ENCODE data around the gene NFATC3.
A peak's percentile ranks its signal among the peaks of the same experiment; 100 is the strongest.

NFATC3 gene

DNA sequence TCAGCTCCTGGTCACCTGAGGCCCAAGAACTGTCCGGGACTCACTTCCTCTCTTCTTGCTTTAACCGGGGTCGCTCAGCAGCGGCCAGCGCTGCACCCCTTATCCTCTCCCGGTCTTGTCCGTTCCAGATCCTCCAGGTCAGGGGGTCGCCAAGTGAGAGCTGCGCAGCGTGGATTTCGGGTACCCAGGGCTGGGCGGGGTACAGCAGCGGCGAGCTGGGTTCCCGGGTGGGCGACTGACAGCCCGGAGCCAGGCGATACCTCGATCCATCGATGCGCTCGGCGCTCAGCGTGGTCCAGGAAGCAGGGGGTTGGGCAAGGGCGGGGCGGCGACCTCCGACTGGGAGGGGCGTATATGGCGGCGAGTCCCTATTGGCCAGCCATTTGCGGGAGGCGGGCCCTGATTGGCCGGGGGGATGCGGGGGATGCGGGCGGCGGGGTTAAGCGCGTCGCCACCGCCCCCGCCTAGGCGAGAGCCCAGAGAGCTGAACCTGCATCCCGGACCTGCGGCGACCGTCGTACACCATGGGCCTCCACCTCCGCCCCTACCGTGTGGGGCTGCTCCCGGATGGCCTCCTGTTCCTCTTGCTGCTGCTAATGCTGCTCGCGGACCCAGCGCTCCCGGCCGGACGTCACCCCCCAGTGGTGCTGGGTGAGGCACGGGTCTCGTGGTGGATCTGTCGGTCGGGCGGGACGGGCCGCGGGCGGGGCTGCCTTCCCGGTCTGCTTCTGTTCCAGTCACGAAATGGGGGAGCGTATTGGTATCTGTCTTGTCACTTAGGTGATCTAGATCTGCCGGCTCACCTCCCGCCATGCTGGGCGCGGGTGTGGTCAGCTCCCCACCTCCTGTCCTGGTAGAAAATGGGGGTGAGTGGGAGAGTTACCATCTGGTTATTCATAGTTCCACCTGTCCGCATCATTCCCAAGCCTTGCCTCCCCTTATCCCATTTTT is 160.0 kb downstream of the NFATC3 start, which contains the start of gene PLA2G15:
Gene PLA2G15, plus strand, starts transcription at position 471 of the 951 bp plus-strand sequence. Its CDS starts 54 bp downstream, at position 525.
- DNase-seq (ENCODE audit: low read depth in 2 of 2, low spot score in 1 of 2): peak; percentile 94 to 95

GRCh38 chr16:68246121-68246520 is 161.0 kb downstream of the NFATC3 start:
- DNase-seq (ENCODE audit: low read depth in 2 of 2, low spot score in 1 of 2): no peak

GRCh38 chr16:68246666-68247065 is 161.5 kb downstream of the NFATC3 start:
- no peak for DNase-seq (ENCODE audit: low read depth in 2 of 2, low spot score in 1 of 2)

DNA sequence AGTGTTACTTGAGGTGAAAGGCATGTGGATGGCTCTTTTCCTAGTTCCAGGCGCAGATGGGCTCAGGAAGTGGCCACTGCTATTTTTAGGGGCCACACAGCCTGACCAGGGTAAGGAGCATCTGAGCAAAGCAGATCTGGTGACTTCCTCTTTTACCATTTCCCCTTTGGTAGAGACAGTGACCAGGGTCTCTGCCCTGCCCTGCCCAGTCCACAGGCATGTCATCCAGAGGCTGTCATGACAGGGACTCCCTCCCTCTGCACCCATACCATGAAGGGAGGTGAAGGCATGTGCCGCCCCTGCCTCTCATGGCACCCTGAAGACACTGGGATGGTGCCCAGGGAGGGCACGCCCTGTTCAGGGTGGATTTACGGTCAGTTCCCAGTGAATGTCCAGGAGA is 162.2 kb downstream of the NFATC3 start:
- no peak for DNase-seq (ENCODE audit: low read depth in 2 of 2, low spot score in 1 of 2)

DNA sequence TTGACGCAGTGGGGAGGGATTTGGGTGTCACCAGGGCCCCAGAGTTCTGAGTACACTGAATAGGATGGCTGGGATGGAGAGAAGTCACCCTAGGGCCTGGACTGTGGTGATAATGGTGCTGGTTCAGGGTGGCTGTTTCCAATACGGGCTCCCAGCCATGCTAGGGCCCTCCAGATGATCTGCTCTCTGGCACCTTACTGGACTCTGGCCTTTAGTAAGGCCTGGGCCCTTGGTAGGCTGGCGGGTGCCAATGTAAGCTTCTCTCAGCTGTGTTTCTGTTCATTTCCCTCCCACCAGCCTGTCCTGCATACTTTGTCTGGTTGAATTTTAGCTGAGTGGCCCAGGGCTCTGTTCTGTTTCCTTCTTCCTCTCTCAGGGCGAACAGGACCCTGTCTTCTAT is 162.8 kb downstream of the NFATC3 start:
- no peak for DNase-seq (ENCODE audit: low read depth in 2 of 2, low spot score in 1 of 2)

DNA sequence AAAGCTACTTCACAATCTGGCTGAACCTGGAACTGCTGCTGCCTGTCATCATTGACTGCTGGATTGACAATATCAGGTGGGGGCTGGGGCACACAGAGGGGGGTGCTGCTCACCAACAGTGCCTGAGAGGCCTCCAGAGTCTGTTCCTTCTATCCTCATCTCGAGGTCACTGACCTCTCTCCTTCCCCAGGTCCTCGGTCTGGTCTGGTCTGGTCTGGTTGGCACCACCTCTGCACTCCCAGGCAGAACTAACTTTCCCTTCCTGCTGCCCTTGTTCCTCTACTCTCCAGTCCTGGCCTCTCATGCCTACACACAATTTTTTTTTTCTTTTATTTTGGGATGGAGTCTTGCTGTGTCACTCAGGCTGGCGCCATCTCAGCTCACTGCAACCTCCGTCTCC is 164.2 kb downstream of the NFATC3 start:
- DNase-seq (ENCODE audit: low read depth in 2 of 2, low spot score in 1 of 2): no peak

GRCh38 chr16:68250951-68251350 is 165.8 kb downstream of the NFATC3 start:
- DNase-seq (ENCODE audit: low read depth in 2 of 2, low spot score in 1 of 2): no peak

GRCh38 chr16:68251832-68252231 is 166.7 kb downstream of the NFATC3 start:
- no peak for DNase-seq (ENCODE audit: low read depth in 2 of 2, low spot score in 1 of 2)

DNA sequence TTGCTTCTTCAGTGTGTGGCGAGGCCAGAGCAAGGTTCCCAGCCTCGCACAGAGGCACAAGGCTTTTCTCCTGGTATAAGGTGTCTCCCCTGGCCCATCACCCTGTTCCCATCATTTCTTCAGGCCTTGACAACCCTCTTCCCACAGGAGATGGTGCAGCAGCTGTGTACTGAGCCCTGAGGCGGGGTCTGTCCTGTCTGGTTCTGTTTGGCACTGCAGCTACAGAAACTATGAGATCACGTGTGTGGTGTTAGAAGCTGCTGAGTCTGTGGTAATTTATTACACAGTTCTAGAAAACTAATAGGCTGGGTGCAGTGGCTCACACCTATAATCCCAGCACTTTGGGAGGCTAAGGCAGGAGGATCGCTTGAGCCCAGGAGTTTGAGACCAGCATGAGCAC is 167.2 kb downstream of the NFATC3 start:
- DNase-seq (ENCODE audit: low read depth in 2 of 2, low spot score in 1 of 2): no peak

GRCh38 chr16:68253721-68254120 is 168.6 kb downstream of the NFATC3 start:
- DNase-seq (ENCODE audit: low read depth in 2 of 2, low spot score in 1 of 2): no peak

DNA sequence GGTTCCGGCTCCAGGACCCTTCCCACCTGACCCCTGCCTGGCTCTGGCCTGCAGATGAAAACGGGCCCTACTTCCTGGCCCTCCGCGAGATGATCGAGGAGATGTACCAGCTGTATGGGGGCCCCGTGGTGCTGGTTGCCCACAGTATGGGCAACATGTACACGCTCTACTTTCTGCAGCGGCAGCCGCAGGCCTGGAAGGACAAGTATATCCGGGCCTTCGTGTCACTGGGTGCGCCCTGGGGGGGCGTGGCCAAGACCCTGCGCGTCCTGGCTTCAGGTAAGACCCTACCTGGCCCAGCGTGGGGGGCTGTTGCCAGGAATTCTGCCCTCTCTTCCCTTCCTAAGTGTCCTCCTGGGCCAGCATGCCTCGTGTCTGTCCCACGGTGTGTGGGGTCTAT is 170.5 kb downstream of the NFATC3 start:
- no peak for DNase-seq (ENCODE audit: low read depth in 2 of 2, low spot score in 1 of 2)

GRCh38 chr16:68257251-68257905 is 172.2 kb downstream of the NFATC3 start:
- no peak for DNase-seq (ENCODE audit: low read depth in 2 of 2, low spot score in 1 of 2)

- DNase-seq (ENCODE audit: low read depth in 2 of 2, low spot score in 1 of 2): no peak
Measured at GRCh38 chr16:68257906-68258800, 173.0 kb downstream of the NFATC3 start.

GRCh38 chr16:68259007-68259825 is 174.0 kb downstream of the NFATC3 start:
- no peak for DNase-seq (ENCODE audit: low read depth in 2 of 2, low spot score in 1 of 2)

DNA sequence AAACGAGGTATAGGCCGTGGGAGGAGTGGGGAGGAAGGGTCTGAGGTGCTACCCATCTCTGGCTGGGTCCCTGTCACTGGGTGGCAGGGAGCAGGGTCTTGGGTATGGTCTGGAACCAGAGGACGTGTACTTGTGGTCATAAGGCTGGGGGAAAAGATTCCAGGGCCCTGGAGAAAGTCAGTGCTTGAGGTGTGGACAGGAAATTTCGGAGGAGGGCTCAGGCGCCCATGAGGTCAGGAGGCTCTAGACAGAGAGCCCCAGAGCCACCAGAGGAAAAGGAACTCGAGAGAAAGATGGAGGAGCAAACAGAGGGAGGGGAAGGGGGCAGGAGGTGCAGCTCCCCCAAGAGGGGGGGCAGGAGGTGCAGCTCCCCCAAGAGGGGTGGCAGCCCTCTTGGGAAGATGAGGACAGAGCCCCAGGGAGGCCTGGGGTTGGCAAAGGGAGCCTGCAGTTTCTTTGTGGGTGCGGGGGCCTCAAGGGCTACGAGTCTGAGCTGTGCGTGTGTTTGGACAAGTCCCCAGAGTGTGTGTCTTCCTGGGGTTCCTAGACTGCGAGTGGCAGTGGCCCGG is 178.5 kb downstream of the NFATC3 start:
- DNase-seq (ENCODE audit: low read depth in 2 of 2, low spot score in 1 of 2): no peak

DNA sequence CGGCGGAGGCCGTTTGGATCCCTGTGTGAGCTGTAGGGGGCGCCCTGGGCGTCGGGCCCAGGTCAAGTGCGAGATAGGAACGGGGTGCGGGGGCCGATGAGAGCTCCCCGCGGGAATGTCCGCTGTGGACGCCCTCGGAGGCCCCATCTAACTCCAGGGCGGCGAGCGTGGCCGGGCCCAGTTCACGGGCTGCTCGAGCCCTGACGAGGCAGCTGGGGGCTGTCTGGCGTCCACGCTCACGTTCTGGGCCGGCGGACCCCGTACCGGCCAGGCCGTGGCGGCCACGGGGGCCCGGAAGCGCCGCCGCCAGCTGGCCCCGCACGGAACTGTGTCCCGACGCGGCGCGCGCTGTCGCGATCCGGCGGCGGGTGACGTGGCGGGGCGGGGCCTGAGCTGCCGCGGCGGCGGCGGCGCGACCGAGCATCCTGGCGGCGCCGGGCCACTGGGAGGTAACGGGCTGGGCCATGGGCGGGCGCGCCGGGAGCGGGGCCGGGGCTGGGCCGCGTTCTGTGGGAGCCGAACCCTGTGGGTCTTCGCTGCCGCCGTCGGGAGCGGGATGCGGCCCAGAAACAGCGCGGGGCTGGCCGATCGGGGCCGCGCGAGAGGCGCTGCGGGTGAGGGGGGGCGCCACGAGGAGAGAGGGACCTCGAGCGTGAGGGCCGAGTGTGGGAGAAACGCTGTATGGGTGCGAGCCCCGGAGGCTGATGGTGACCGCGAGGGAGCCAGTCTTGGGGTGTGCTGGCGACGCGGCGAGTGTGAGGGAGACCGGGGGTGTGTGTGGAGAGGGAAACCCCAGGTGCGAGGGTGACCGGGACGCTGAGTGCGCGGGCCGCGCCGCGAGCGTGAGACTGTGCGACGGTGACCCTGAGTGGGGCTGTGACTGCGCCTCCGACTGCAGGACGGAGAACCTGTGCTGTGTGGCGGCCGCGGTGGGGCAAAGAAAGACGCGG is 179.2 kb downstream of the NFATC3 start, which contains the start of gene SLC7A6:
Gene SLC7A6, plus strand, starts transcription at position 399 of the 950 bp plus-strand sequence. CDS start 10,201 bp downstream, outside the sequence.
- DNase-seq (ENCODE audit: low read depth in 2 of 2, low spot score in 1 of 2): peak; percentile 64 to 70

DNA sequence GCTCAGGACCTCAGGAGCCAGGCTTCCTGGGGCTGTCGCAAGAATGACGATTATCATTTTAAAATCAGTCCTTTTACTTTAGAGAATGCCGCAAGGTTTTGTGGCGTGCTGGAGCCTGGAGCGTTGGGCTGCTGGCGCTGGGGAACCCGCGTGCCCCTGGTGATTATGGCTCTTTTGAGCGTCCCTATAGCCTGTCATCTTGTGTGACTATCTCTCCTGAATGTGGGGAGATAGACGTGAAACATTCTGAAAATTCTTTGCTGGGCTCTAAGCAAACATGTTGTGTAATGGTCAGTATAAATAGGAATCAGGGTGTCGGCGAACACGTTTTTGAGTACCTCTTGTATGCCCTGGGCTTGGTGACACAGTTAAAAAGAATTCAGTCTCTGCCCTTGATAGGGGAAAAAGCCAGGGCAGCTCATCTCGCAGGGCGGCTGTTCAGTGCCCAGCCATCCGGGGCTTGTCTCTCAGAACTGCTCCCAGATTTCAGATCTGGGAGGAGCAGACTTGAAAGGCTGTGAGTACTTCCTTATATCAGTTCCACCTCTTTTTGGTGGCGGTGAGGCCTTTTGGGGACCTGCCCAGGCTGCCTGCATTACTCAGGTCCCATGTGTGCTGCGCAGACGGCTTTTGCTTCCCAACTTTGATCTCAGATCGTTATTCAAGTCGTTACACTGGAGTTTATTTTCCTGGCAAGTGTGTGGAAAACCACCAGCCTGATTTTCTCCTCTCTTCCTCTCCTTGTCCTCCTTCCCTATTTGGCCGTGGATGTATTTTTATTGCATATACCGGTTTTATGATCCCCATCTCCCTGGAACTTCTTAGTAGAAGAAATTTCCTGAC is 180.1 kb downstream of the NFATC3 start:
- DNase-seq (ENCODE audit: low read depth in 2 of 2, low spot score in 1 of 2): no peak
